Nephron progenitor cell (in vitro differentiated cells): ENCODE measurements around the gene TRPV2.
A peak's percentile ranks its signal among the peaks of the same experiment; 100 is the strongest.

ENCODE experiments used
- DNase-seq: peaks from one replicate; pipeline ENCODE4 v3.0.0; 2021
- H3K27ac Mint-ChIP-seq: 2 replicates; pipeline ENCODE4 v1.8.0; 2021; ENCODE audit warnings: mild to moderate bottlenecking, moderate library complexity, mixed read lengths
- H3K27me3 Mint-ChIP-seq: 2 replicates; pipeline ENCODE4 v1.8.0; 2021; ENCODE audit warnings: mild to moderate bottlenecking, low read depth, mixed read lengths; ENCODE audit not compliant: poor library complexity
- H3K36me3 Mint-ChIP-seq: 2 replicates; pipeline ENCODE4 v1.8.0; 2021; ENCODE audit warnings: low read depth, mixed read lengths
- H3K4me1 Mint-ChIP-seq: 2 replicates; pipeline ENCODE4 v1.8.0; 2021; ENCODE audit warnings: mixed read lengths
- H3K4me3 Mint-ChIP-seq: 2 replicates; pipeline ENCODE4 v1.8.0; 2021; ENCODE audit warnings: mild to moderate bottlenecking, moderate library complexity, mixed read lengths
- H3K9me3 Mint-ChIP-seq: 2 replicates; pipeline ENCODE4 v1.8.0; 2021; ENCODE audit warnings: mild to moderate bottlenecking, moderate library complexity, mixed read lengths
- TF ChIP-seq, protein P1 (sequence below): fragments of 200-600 bp; sonication (generic); IDR thresholded peaks from 2 replicates; pipeline ENCODE4 v1.5.0; 2021; ENCODE audit warnings: antibody characterized with exemption

The TRPV2 gene

GRCh38 chr17:16434662-16435061, 19.3 kb downstream of the TRPV2 start:
- TF ChIP-seq, protein P1, sequence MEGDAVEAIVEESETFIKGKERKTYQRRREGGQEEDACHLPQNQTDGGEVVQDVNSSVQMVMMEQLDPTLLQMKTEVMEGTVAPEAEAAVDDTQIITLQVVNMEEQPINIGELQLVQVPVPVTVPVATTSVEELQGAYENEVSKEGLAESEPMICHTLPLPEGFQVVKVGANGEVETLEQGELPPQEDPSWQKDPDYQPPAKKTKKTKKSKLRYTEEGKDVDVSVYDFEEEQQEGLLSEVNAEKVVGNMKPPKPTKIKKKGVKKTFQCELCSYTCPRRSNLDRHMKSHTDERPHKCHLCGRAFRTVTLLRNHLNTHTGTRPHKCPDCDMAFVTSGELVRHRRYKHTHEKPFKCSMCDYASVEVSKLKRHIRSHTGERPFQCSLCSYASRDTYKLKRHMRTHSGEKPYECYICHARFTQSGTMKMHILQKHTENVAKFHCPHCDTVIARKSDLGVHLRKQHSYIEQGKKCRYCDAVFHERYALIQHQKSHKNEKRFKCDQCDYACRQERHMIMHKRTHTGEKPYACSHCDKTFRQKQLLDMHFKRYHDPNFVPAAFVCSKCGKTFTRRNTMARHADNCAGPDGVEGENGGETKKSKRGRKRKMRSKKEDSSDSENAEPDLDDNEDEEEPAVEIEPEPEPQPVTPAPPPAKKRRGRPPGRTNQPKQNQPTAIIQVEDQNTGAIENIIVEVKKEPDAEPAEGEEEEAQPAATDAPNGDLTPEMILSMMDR = no peak
- Mint-ChIP-seq H3K9me3 (no peaks in the 10 kb centered on the region), H3K27ac (no peak overlapping the region), H3K36me3 (no peaks in the 10 kb centered on the region), H3K27me3 (peaks cover 4% of the 10 kb centered on the region), H3K4me3 (no peak overlapping the region), H3K4me1 (peaks cover 34% of the 10 kb centered on the region)
- no peak for DNase-seq

DNA sequence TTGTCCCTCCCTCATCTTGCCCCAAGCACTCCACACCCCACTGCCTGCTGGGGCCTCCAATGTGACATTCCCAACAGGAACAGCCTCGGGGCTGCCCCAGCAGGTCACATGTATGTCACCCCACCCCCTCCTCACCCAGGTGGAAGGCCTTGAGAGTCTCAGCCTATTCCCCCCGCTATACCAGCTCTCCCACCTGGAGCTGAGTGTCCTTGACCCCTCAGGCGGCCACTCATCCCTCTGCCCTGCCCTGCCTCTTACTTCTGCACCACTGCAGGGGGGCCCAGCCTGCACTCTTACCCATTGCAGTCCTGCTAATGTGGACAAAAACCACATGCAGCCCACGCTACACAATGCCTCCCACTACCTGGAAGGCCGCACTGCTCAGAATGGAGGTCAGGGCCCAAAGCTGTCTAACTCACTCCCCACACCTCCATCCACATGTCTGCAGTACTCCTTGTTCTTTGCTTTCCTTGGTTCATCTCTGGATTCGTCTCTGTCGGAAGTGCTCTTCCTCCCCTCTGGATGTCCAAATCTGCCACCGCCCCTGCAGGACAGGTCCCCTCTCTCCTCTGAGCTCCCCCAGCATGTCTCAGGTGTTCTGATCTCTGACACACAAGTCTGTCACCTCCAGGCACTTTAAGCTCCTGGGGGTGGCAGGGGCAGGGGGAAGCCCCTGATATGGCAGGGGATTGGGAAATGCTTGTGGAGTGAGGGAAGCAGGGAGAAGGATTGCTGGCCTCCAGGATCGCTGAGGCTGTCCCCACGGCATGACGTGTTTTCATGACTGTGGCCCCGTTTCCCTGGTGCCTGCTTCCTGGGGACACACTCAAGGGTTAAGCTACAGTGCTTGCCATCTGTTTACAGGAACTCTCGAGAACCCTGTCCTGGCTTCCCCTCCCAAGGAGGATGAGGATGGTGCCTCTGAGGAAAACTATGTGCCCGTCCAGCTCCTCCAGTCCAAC, 20.8 kb downstream of the TRPV2 start:
- Mint-ChIP-seq H3K4me1 (peaks cover 49% of the 10 kb centered on the region), H3K36me3 (peaks cover 10% of the 10 kb centered on the region), H3K27ac (no peak overlapping the region), H3K27me3 (peaks cover 4% of the 10 kb centered on the region), H3K9me3 (no peaks in the 10 kb centered on the region), H3K4me3 (no peak overlapping the region)
- no peak for DNase-seq
- TF ChIP-seq, protein P1 = no peak

DNA sequence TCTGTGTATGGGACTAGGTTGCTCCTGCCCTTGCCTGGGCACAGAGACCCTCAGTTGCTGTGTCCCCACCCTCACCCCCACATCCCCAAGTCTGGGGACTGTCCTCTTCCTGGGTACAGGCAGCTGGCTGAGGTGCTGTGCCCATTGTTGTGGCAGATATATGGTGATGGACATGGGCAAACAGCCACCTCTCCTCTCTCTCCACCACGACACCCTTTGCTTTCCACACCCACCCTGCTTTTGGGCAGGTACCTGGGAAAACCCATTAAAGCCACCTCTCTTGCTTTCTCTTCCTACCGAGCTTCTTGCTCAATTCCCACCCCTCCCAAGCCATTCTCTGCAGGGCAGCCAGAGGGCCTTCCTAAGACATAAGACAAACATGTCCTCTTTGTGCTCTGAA, 21.7 kb downstream of the TRPV2 start:
- Mint-ChIP-seq H3K4me1 (peaks cover 58% of the 10 kb centered on the region), H3K9me3 (no peaks in the 10 kb centered on the region), H3K36me3 (peaks cover 19% of the 10 kb centered on the region), H3K27me3 (peaks cover 4% of the 10 kb centered on the region), H3K27ac (peak overlapping the region; percentile 15), H3K4me3 (no peak overlapping the region)
- DNase-seq = no peak
- TF ChIP-seq, protein P1 = no peak

GRCh38 chr17:16438173-16438556, 22.8 kb downstream of the TRPV2 start:
- TF ChIP-seq, protein P1 = no peak

DNA sequence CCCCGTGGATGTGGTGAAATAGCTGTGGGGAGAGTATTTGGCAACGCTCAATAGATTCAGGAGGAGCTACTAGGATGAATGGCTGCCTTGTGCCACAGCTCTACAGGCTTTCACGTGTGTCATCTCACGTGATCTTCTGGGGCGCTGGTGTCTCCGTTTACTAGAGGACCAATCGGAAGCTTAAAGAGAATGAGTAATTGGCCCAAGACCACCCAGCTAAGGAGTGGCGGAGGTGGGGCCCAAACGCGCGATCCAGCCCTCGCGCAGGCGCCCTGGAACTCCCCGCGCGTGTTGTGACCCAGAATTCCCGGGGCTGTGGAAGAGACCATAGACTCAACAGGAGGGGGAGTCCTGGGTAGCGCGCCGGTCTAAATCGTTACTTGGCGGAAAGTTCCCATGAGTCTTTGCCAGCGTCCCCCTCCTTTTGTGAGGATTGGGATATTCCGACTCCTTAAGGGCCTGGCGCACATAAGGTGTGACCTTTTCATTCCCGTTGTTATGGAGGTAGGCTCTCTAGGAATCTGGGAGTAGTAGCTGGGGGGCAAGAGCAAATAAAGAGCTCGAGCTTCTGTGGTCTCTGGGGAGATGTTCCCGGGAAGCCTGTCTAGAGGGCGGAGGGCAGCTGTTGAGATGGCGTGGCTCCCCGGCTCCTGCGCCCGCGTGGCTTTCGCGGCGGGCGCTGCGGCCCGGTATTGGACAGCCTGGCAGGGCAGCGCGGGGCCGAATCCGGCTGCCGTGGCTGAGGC, 23.4 kb downstream of the TRPV2 start:
- H3K27ac Mint-ChIP-seq = peak overlapping the region; percentile 99
- TF ChIP-seq, protein P1 = no peak
- H3K9me3 Mint-ChIP-seq = no peaks in the 10 kb centered on the region
- H3K4me3 Mint-ChIP-seq = peak overlapping the region; percentile 100
- DNase-seq = peak; percentile 92
- peaks cover 4% of the 10 kb centered on the region for H3K27me3 Mint-ChIP-seq
- H3K4me1 Mint-ChIP-seq = peaks cover 70% of the 10 kb centered on the region
- peaks cover 31% of the 10 kb centered on the region for H3K36me3 Mint-ChIP-seq

More at GRCh38 chr17:16438173-16438556, 22.8 kb downstream of the TRPV2 start:
- H3K4me1 Mint-ChIP-seq = peaks cover 69% of the 10 kb centered on the region
- peak overlapping the region; percentile 100 for H3K4me3 Mint-ChIP-seq
- H3K36me3 Mint-ChIP-seq = peaks cover 29% of the 10 kb centered on the region
- peaks cover 4% of the 10 kb centered on the region for H3K27me3 Mint-ChIP-seq
- no peak for DNase-seq
- H3K9me3 Mint-ChIP-seq = no peaks in the 10 kb centered on the region
- peak overlapping the region; percentile 97 for H3K27ac Mint-ChIP-seq
